ENCODE measurements around the gene BICD2.

The BICD2 gene

GRCh38 chr9:92749071-92749933 is 15.3 kb downstream of the BICD2 start:
- DNase-seq (ENCODE audit: insufficient read length, low spot score) (no peak), FAIRE-seq (no peak)

- no peak for DNase-seq (ENCODE audit: insufficient read length, low spot score)
- no peak for FAIRE-seq
Observed at GRCh38 chr9:92748233-92748497, 16.5 kb downstream of the BICD2 start.

- no peak for DNase-seq (ENCODE audit: insufficient read length, low spot score)
Observed at GRCh38 chr9:92747459-92748232, 17.0 kb downstream of the BICD2 start.

GRCh38 chr9:92746567-92747458 is 17.8 kb downstream of the BICD2 start:
- DNase-seq (ENCODE audit: insufficient read length, low spot score) (no peak), FAIRE-seq (no peak)

More at GRCh38 chr9:92747459-92748232, 17.0 kb downstream of the BICD2 start:
- FAIRE-seq = no peak

GRCh38 chr9:92745881-92746280 is 18.8 kb downstream of the BICD2 start:
- no peak for FAIRE-seq

GRCh38 chr9:92745331-92745730 is 19.3 kb downstream of the BICD2 start:
- FAIRE-seq (no peak), DNase-seq (ENCODE audit: insufficient read length, low spot score) (no peak)

More at GRCh38 chr9:92745881-92746280, 18.8 kb downstream of the BICD2 start:
- no peak for DNase-seq (ENCODE audit: insufficient read length, low spot score)

GRCh38 chr9:92740969-92741368 is 23.7 kb downstream of the BICD2 start:
- FAIRE-seq (no peak), DNase-seq (ENCODE audit: insufficient read length, low spot score) (no peak)

GRCh38 chr9:92740446-92740961 is 24.1 kb downstream of the BICD2 start:
- no peak for FAIRE-seq

GRCh38 chr9:92740009-92740408 is 24.6 kb downstream of the BICD2 start:
- FAIRE-seq (no peak), DNase-seq (ENCODE audit: insufficient read length, low spot score) (no peak)

More at GRCh38 chr9:92740446-92740961, 24.1 kb downstream of the BICD2 start:
- no peak for DNase-seq (ENCODE audit: insufficient read length, low spot score)

- FAIRE-seq = no peak
- DNase-seq (ENCODE audit: insufficient read length, low spot score) = no peak
Observed at GRCh38 chr9:92739346-92739970, 25.2 kb downstream of the BICD2 start.

- FAIRE-seq = no peak
Observed at GRCh38 chr9:92738661-92739081, 26.0 kb downstream of the BICD2 start.

GRCh38 chr9:92737611-92738299 is 26.9 kb downstream of the BICD2 start:
- FAIRE-seq (no peak), DNase-seq (ENCODE audit: insufficient read length, low spot score) (no peak)

More at GRCh38 chr9:92738661-92739081, 26.0 kb downstream of the BICD2 start:
- DNase-seq (ENCODE audit: insufficient read length, low spot score) = no peak

- FAIRE-seq (no peak), DNase-seq (ENCODE audit: insufficient read length, low spot score) (no peak)
Observed at GRCh38 chr9:92737216-92737606, 27.4 kb downstream of the BICD2 start.

- FAIRE-seq = no peak
Observed at GRCh38 chr9:92736563-92737215, 27.9 kb downstream of the BICD2 start.

GRCh38 chr9:92735636-92736562 is 28.7 kb downstream of the BICD2 start:
- DNase-seq (ENCODE audit: insufficient read length, low spot score) = no peak
- FAIRE-seq = no peak

More at GRCh38 chr9:92736563-92737215, 27.9 kb downstream of the BICD2 start:
- no peak for DNase-seq (ENCODE audit: insufficient read length, low spot score)

- FAIRE-seq (no peak), DNase-seq (ENCODE audit: insufficient read length, low spot score) (no peak)
Observed at GRCh38 chr9:92734931-92735635, 29.6 kb downstream of the BICD2 start.

GRCh38 chr9:92730897-92731296 is 33.7 kb downstream of the BICD2 start:
- no peak for DNase-seq (ENCODE audit: insufficient read length, low spot score)
- FAIRE-seq = no peak

Data from HTR-8/SVneo (cell line).